K562 (cell line): ENCODE measurements around the gene COX7A2. TPM values are rescaled to one million over a fixed set of nuclear protein-coding genes. Genes with fewer than 3 reads are reported as not detected.

Experiments used
- BCLAF1 ChIP-seq, 2 experiments: fragments of 450-650 bp in 1 of 2; IDR thresholded peaks; 2 replicates each; pipeline ENCODE4 v1.6.1; 2011 to 2017; ENCODE audit warnings: low read depth in 2 of 2, antibody characterized with exemption in 1 of 2, borderline replicate concordance in 1 of 2, low read length in 1 of 2, mild to moderate bottlenecking in 1 of 2, mixed read lengths in 1 of 2; ENCODE audit not compliant: control insufficient read depth in 1 of 2
- CREBBP ChIP-seq: IDR thresholded peaks from one replicate; pipeline ENCODE4 v1.6.1; 2012; ENCODE audit warnings: low read depth, mild to moderate bottlenecking, control low read depth, inconsistent platforms, low read length
- FOXM1 ChIP-seq, 2 experiments: fragments of 450-650 bp in 1 of 2; sonication (generic) in 1 of 2; formaldehyde crosslinking in 1 of 2; IDR thresholded peaks; 2 replicates each; pipeline versions ENCODE4 v1.6.1 to v1.9.0; 2017 to 2022; ENCODE audit warnings: low read depth in 2 of 2, mild to moderate bottlenecking in 2 of 2, missing genetic modification reagents in 1 of 2, moderate library complexity in 1 of 2
- HNRNPK ChIP-seq: fragments of 200-400 bp; formaldehyde crosslinking; IDR thresholded peaks from one replicate; pipeline ENCODE4 v1.6.1; 2018; ENCODE audit warnings: mild to moderate bottlenecking, low read depth, low read length; ENCODE audit not compliant: poor library complexity, severe bottlenecking
- JUNB ChIP-seq: fragments of 450-650 bp; formaldehyde crosslinking; conservative IDR thresholded peaks from 2 replicates; pipeline ENCODE4 v1.4.0; 2020; ENCODE audit warnings: mild to moderate bottlenecking
- KDM1A ChIP-seq, 2 experiments: fragments of 450-650 bp; IDR thresholded peaks; 2 replicates each; pipeline ENCODE4 v1.6.1; 2016; ENCODE audit warnings: mild to moderate bottlenecking in 2 of 2
- NEUROD1 ChIP-seq: fragments of 150-350 bp; IDR thresholded peaks from 2 replicates; pipeline ENCODE4 v1.6.1; 2014; ENCODE audit warnings: borderline replicate concordance, low read length, low read depth; ENCODE audit not compliant: partially characterized antibody
- RBBP5 ChIP-seq: fragments of 200-600 bp; sonication (generic); IDR thresholded peaks from 2 replicates; pipeline ENCODE4 v1.6.1; 2012; ENCODE audit warnings: borderline replicate concordance, mild to moderate bottlenecking, low read length, control low read depth, inconsistent platforms; ENCODE audit not compliant: insufficient read depth, poor library complexity, severe bottlenecking
- SNAPC5 ChIP-seq: fragments of 250-450 bp; sonication (Bioruptor Pico); IDR thresholded peaks from 2 replicates; pipeline ENCODE4 v1.8.0; 2021; ENCODE audit warnings: moderate library complexity, mild to moderate bottlenecking, inconsistent platforms
- ZBTB40 ChIP-seq, 2 experiments: fragments of 450-650 bp in 1 of 2; sonication (generic) in 1 of 2; formaldehyde crosslinking in 1 of 2; IDR thresholded peaks; 2 replicates each; pipeline versions ENCODE4 v1.7.1 to v1.9.0; 2016 to 2022; ENCODE audit warnings: inconsistent platforms in 1 of 2, mild to moderate bottlenecking in 1 of 2, missing genetic modification reagents in 1 of 2
- ZNF239 ChIP-seq: fragments of 250-450 bp; sonication (Bioruptor Pico); IDR thresholded peaks from 2 replicates; pipeline ENCODE4 v1.4.0; 2020; ENCODE audit warnings: mild to moderate bottlenecking
- ZNF449 ChIP-seq: fragments of 250-450 bp; sonication (Bioruptor Pico); IDR thresholded peaks from 2 replicates; pipeline ENCODE4 v1.8.0; 2022; ENCODE audit warnings: moderate library complexity, mild to moderate bottlenecking, inconsistent platforms
- ZNF583 ChIP-seq: fragments of 250-450 bp; sonication (Bioruptor Pico); IDR thresholded peaks from 2 replicates; pipeline ENCODE4 v1.4.0; 2020
- polyA plus RNA-seq, 8 experiments: library from polyadenylated mRNA; depleted of rRNA in 4 of 8; stranded (reverse) in 5 of 8; unstranded in 3 of 8; fragments of >200 nt; fragmentation: Nextera tagmentation in 2 of 8; fragmentation: Illumina TruSeq in 1 of 8; extraction: Ambion mirVana in 2 of 8; extraction: Trizol in 1 of 8; gene quantifications; 2 replicates each; pipeline versions ENCODE4 v1.2.1 to v1.2.3, GENCODE V29; 2011 to 2014; ENCODE audit warnings: inconsistent platforms in 1 of 8, missing spikeins in 1 of 8
- total RNA-seq, 7 experiments: library from RNA; depleted of rRNA in 6 of 7; stranded (reverse); fragments of >200 nt in 6 of 7; fragmentation: Illumina TruSeq in 2 of 7; extraction: Trizol in 2 of 7; gene quantifications; 2 replicates each; pipeline versions ENCODE4 v1.2.1 to v1.2.3, GENCODE V29; 2011 to 2021; ENCODE audit warnings: low replicate concordance in 1 of 7

COX7A2 gene
- total and polyA plus RNA-seq, 9 of the 15 experiments (the other 6 are each of a cell fraction or from before 2014, with no cell fraction given) = 234 to 2,216 (median 585) TPM

- TF ChIP-seq ZBTB40 (IDR thresholded peaks at IDR 0.05) (no peak), ZBTB40 (CRISPR knock-in tag; IDR thresholded peaks at IDR 0.05) (no peak), CREBBP (no peak), RBBP5 (no peak), ZNF583 (no peak), KDM1A (IDR thresholded peaks at IDR 0.05) (no peak), HNRNPK (no peak), JUNB (CRISPR knock-in tag) (no peak), FOXM1 (IDR thresholded peaks at IDR 0.05; ENCODE audit: low read depth) (no peak), FOXM1 (CRISPR knock-in tag; IDR thresholded peaks at IDR 0.05; ENCODE audit: low read depth) (no peak), SNAPC5 (CRISPR knock-in tag) (no peak), ZNF449 (no peak), NEUROD1 (no peak), ZNF239 (no peak), BCLAF1 (IDR thresholded peaks at IDR 0.05; ENCODE audit: borderline replicate concordance in 1 of 2, control insufficient read depth in 1 of 2, low read depth in 2 of 2, low read length in 1 of 2) (no peak)
These were observed 42.6 kb downstream of the COX7A2 start (continued) for GRCh38 chr6:75201021-75201420.
